PC-3 (cell line): ENCODE results near the gene SPIRE2. TPM values are rescaled to one million over a fixed set of nuclear protein-coding genes. Genes with fewer than 3 reads are reported as not detected.
"Not testable (repeated sequence)": the region's sequence is repeated elsewhere in the genome, so short reads cannot be mapped to it uniquely, and the experiment has no call there.

ENCODE experiments used
- ATAC-seq: fragments of 200-7000 bp; cut with Tn5 transposase; 2 replicates; pipeline ENCODE4 v1.9.1; 2020; ENCODE audit warnings: mild to moderate bottlenecking, moderate library complexity
- BruUV-seq: library from RNA; stranded (reverse); fragments of 400-500 nt; replicated peaks from 2 replicates; lab custom pipeline; 2021; lab: Mats Ljungman, UMichigan
- CTCF ChIA-PET: fragments of 300-600 bp; sonication (Branson Sonifier 250); formaldehyde crosslinking; loops from one replicate; lab custom pipeline; 2022; ENCODE audit warnings: antibody characterized with exemption; lab: Charles Lee
- POLR2A ChIA-PET: fragments of 300-600 bp; sonication (Branson Sonifier 250); formaldehyde crosslinking; loops from one replicate; lab custom pipeline; 2022; ENCODE audit warnings: antibody characterized with exemption; ENCODE audit not compliant: unreplicated experiment; lab: Charles Lee
- DNase-seq: peaks from one replicate; pipeline ENCODE4 v3.0.0-alpha.2; 2015
- H2AFZ ChIP-seq: fragments of 300-600 bp; sonication (generic); 2 replicates; pipeline ENCODE4 v1.6.0; 2016; ENCODE audit warnings: antibody characterized with exemption, low read length
- H3F3A ChIP-seq: fragments of 300-600 bp; sonication (generic); one replicate; pipeline ENCODE4 v1.6.0; 2017; ENCODE audit warnings: antibody characterized with exemption, low read length, control low read depth, mild to moderate bottlenecking; ENCODE audit not compliant: unreplicated experiment
- H3K27ac ChIP-seq: fragments of 300-600 bp; sonication (generic); 2 replicates; pipeline ENCODE4 v1.5.1; 2016; ENCODE audit warnings: mild to moderate bottlenecking, low read length
- H3K27me3 ChIP-seq: fragments of 300-600 bp; sonication (generic); 2 replicates; pipeline ENCODE4 v1.6.1; 2016; ENCODE audit warnings: low read length, mixed read lengths
- H3K36me3 ChIP-seq: fragments of 300-600 bp; sonication (generic); 2 replicates; pipeline ENCODE4 v1.6.1; 2016; ENCODE audit warnings: low read depth, mixed run types, low read length, mixed read lengths
- H3K4me1 ChIP-seq: fragments of 300-600 bp; sonication (generic); 2 replicates; pipeline ENCODE4 v1.5.1; 2016; ENCODE audit warnings: low read length; ENCODE audit not compliant: insufficient read depth
- H3K4me2 ChIP-seq: fragments of 300-600 bp; sonication (generic); 2 replicates; pipeline ENCODE4 v1.6.0; 2016; ENCODE audit warnings: low read length
- H3K4me3 ChIP-seq: fragments of 300-600 bp; sonication (generic); 2 replicates; pipeline ENCODE4 v1.5.1; 2016; ENCODE audit warnings: mild to moderate bottlenecking, low read length, mixed read lengths
- H3K79me2 ChIP-seq: fragments of 300-600 bp; sonication (generic); 2 replicates; pipeline ENCODE4 v1.6.1; 2017; ENCODE audit warnings: low read length, mixed read lengths
- H3K9ac ChIP-seq: fragments of 300-600 bp; sonication (generic); 2 replicates; pipeline ENCODE4 v1.6.0; 2016; ENCODE audit warnings: mild to moderate bottlenecking, low read length
- H3K9me2 ChIP-seq: fragments of 300-600 bp; sonication (generic); replicated peaks from 2 replicates; pipeline ENCODE4 v1.6.1; 2016; ENCODE audit warnings: mixed run types, low read length, mixed read lengths
- H3K9me3 ChIP-seq: fragments of 300-600 bp; sonication (generic); 2 replicates; pipeline ENCODE4 v1.6.1; 2016; ENCODE audit warnings: low read length, mixed read lengths
- H4K20me1 ChIP-seq: fragments of 300-600 bp; sonication (generic); 2 replicates; pipeline ENCODE4 v1.6.1; 2016; ENCODE audit warnings: low read length, mixed read lengths
- CTCF ChIP-seq: fragments of 300-600 bp; sonication (generic); conservative IDR thresholded peaks from 2 replicates; pipeline ENCODE4 v1.5.1; 2017; ENCODE audit warnings: antibody characterized with exemption, low read depth, mild to moderate bottlenecking, low read length
- EZH2 ChIP-seq: fragments of 300-600 bp; sonication (generic); IDR thresholded peaks from one replicate; pipeline ENCODE4 v1.6.1; 2017; ENCODE audit warnings: antibody characterized with exemption, mild to moderate bottlenecking, low read length; ENCODE audit not compliant: unreplicated experiment
- EZH2phosphoT487 ChIP-seq: fragments of 300-600 bp; sonication (generic); IDR thresholded peaks from 2 replicates; pipeline ENCODE4 v1.6.1; 2018; ENCODE audit warnings: mild to moderate bottlenecking, antibody characterized with exemption, low read length, borderline replicate concordance
- intact Hi-C: fragments of 100-400 bp; cut with micrococcal nuclease; formaldehyde crosslinking; loops from 2 replicates; pipeline ENCODE4 v1.9.0; 2023
- total RNA-seq: library from RNA; depleted of rRNA; stranded (reverse); fragments of >200 nt; gene quantifications from 2 replicates; pipeline ENCODE4 v1.2.3, GENCODE V29; 2014

Gene SPIRE2
- total RNA-seq, 1 experiment from 2014 or later = 13.2 TPM

- CTCF ChIA-PET = no interaction called here
- no peak for DNase-seq
- Histone ChIP-seq H3K27me3 (no peaks in the 10 kb centered on the region), H3K27ac (no peak overlapping the region), H3K36me3 (peaks cover 12% of the 10 kb centered on the region), H3K9me2 (no peaks in the 10 kb centered on the region), H3K9me3 (no peaks in the 10 kb centered on the region), H4K20me1 (no peaks in the 10 kb centered on the region), H2AFZ (no peak overlapping the region), H3K79me2 (no peaks in the 10 kb centered on the region), H3K4me1 (peaks cover 5% of the 10 kb centered on the region), H3K9ac (no peak overlapping the region), H3F3A (no peaks in the 10 kb centered on the region), H3K4me3 (no peak overlapping the region), H3K4me2 (no peak overlapping the region)
- POLR2A ChIA-PET = no interaction called here
- intact Hi-C loops = no loop called here
- BruUV-seq = no TSS peak
- TF ChIP-seq EZH2 (no peak), CTCF (no peak), EZH2phosphoT487 (no peak)
- no peak for ATAC-seq
These were observed 84.4 kb downstream of the SPIRE2 start for GRCh38 chr16:89912627-89913026.

GRCh38 chr16:89913408-89914387 is 85.4 kb downstream of the SPIRE2 start:
- ATAC-seq (no peak), DNase-seq (no peak)
- Histone ChIP-seq H3K79me2 (no peaks in the 10 kb centered on the region), H3K4me3 (no peak overlapping the region), H2AFZ (no peak overlapping the region), H3K27me3 (no peaks in the 10 kb centered on the region), H3K4me1 (peaks cover 13% of the 10 kb centered on the region), H3K9me3 (no peaks in the 10 kb centered on the region), H3K9me2 (no peaks in the 10 kb centered on the region), H3K36me3 (peaks cover 12% of the 10 kb centered on the region), H3F3A (no peaks in the 10 kb centered on the region), H3K4me2 (no peak overlapping the region), H3K27ac (no peak overlapping the region), H4K20me1 (no peaks in the 10 kb centered on the region), H3K9ac (no peak overlapping the region)
- POLR2A ChIA-PET = no interaction called here
- no TSS peak for BruUV-seq
- TF ChIP-seq EZH2phosphoT487 (no peak), CTCF (no peak), EZH2 (no peak)
- intact Hi-C loops = no loop called here
- CTCF ChIA-PET = interaction anchor here (0.7 kb wide), 1 partner anchor 12 kb away, joined by 5 read pairs; no protein-coding TSS in a partner anchor

DNA sequence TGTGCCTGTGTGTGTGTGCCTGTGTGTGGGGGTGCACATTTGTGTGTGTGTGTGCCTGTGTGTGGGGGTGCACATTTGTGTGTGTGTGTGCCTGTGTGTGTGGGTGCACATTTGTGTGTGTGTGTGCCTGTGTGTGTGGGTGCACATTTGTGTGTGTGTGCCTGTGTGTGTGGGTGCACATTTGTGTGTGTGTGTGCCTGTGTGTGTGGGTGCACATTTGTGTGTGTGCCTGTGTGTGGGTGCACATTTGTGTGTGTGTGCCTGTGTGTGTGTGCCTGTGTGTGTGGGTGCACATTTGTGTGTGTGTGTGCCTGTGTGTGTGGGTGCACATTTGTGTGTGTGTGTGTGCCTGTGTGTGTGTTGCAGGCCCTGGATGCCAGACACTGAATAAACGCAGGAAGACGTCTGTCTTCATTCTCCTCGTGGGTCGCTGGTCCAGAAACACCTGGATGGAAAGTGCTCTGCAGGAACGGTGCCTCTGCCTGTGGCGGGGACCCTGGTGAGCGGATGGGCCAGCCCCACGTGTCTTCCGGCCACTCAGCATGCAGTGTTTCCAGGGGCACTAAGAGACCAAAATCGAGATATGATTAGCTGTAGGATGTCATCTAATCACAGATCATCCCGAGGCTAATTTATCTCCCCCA is 86.5 kb downstream of the SPIRE2 start:
- H3K27me3 ChIP-seq, H3K4me3 ChIP-seq, H4K20me1 ChIP-seq, H3K27ac ChIP-seq, intact Hi-C loops, H2AFZ ChIP-seq, DNase-seq, BruUV-seq, H3K9ac ChIP-seq, H3K9me3 ChIP-seq, ATAC-seq, H3K4me2 ChIP-seq, H3F3A ChIP-seq, H3K79me2 ChIP-seq, POLR2A ChIA-PET, H3K9me2 ChIP-seq, CTCF ChIA-PET: not testable (repeated sequence)
- peaks cover 12% of the 10 kb centered on the region for H3K36me3 ChIP-seq
- peaks cover 13% of the 10 kb centered on the region for H3K4me1 ChIP-seq
